Ishikawa (cell line): ENCODE data around the gene SYNE1.

Experiments
- CEBPB ChIP-seq: IDR thresholded peaks from 2 replicates; pipeline ENCODE4 v1.6.1; 2012
- CREB1 ChIP-seq: IDR thresholded peaks from 2 replicates; pipeline ENCODE4 v1.6.1; 2012; ENCODE audit warnings: low read depth
- EGR1 ChIP-seq: IDR thresholded peaks from 2 replicates; pipeline ENCODE4 v1.6.1; 2012
- EP300 ChIP-seq: IDR thresholded peaks from 2 replicates; pipeline ENCODE4 v1.6.1; 2012; ENCODE audit warnings: borderline replicate concordance
- FOXM1 ChIP-seq: IDR thresholded peaks from 2 replicates; pipeline ENCODE4 v1.6.1; 2012; ENCODE audit warnings: low read depth, borderline replicate concordance
- MAX ChIP-seq: IDR thresholded peaks from 2 replicates; pipeline ENCODE4 v1.6.1; 2012
- NFIC ChIP-seq: IDR thresholded peaks from 2 replicates; pipeline ENCODE4 v1.6.1; 2012
- RAD21 ChIP-seq: IDR thresholded peaks from 2 replicates; pipeline ENCODE4 v1.6.1; 2012; ENCODE audit warnings: low read depth
- REST ChIP-seq: IDR thresholded peaks from 2 replicates; pipeline ENCODE4 v1.6.1; 2012; ENCODE audit warnings: low read depth, mild to moderate bottlenecking
- TAF1 ChIP-seq: IDR thresholded peaks from 2 replicates; pipeline ENCODE4 v1.6.1; 2012; ENCODE audit warnings: low read depth, mild to moderate bottlenecking
- TCF12 ChIP-seq: IDR thresholded peaks from 2 replicates; pipeline ENCODE4 v1.6.1; 2012; ENCODE audit warnings: low read depth
- TEAD4 ChIP-seq: IDR thresholded peaks from 2 replicates; pipeline ENCODE4 v1.6.1; 2012
- USF1 ChIP-seq: IDR thresholded peaks from 2 replicates; pipeline ENCODE4 v1.6.1; 2012
- YY1 ChIP-seq: IDR thresholded peaks from 2 replicates; pipeline ENCODE4 v1.6.1; 2012; ENCODE audit warnings: low read depth
- ZBTB7A ChIP-seq: IDR thresholded peaks from 2 replicates; pipeline ENCODE4 v1.6.1; 2012; ENCODE audit warnings: low read depth

The SYNE1 gene

GRCh38 chr6:152135755-152136448, 501.3 kb downstream of the SYNE1 start:
- no peak for TF ChIP-seq ZBTB7A
- no peak for TF ChIP-seq CREB1
- no peak for TF ChIP-seq RAD21
- no peak for TF ChIP-seq EP300
- TF ChIP-seq YY1, result no peak
- TF ChIP-seq CEBPB, result no peak
- TF ChIP-seq USF1, result no peak
- no peak for TF ChIP-seq NFIC
- no peak for TF ChIP-seq TAF1
- TF ChIP-seq FOXM1, result no peak
- no peak for TF ChIP-seq MAX
- TF ChIP-seq TCF12, result no peak
- no peak for TF ChIP-seq EGR1
- TF ChIP-seq REST, result no peak

DNA sequence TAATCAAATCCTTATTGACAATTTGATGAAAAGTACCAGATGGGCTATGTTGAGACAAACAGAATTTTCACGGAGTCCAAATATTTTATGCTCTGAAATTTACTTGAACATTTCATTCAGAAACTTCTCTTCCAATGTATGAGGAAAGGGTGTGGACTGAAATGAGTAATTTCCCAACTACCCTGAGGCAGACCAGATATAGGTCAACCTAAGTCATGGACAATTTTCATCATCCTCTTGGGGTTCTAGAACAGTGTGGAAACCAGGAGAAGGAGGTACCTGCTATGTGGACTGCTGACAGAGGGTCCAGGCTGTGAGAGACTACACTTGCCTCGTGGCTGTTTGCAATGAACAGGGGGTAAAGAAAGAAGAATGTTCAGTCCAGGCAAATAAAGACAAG, 506.7 kb downstream of the SYNE1 start:
- TF ChIP-seq MAX (no peak), EGR1 (no peak), TAF1 (no peak), EP300 (no peak), TEAD4 (no peak), RAD21 (no peak), CEBPB (no peak)

- TF ChIP-seq MAX (no peak), TCF12 (no peak), YY1 (no peak), USF1 (no peak), RAD21 (no peak), FOXM1 (no peak), CREB1 (no peak), NFIC (no peak), REST (no peak)
Observed at GRCh38 chr6:152129691-152130151, 507.4 kb downstream of the SYNE1 start.

DNA sequence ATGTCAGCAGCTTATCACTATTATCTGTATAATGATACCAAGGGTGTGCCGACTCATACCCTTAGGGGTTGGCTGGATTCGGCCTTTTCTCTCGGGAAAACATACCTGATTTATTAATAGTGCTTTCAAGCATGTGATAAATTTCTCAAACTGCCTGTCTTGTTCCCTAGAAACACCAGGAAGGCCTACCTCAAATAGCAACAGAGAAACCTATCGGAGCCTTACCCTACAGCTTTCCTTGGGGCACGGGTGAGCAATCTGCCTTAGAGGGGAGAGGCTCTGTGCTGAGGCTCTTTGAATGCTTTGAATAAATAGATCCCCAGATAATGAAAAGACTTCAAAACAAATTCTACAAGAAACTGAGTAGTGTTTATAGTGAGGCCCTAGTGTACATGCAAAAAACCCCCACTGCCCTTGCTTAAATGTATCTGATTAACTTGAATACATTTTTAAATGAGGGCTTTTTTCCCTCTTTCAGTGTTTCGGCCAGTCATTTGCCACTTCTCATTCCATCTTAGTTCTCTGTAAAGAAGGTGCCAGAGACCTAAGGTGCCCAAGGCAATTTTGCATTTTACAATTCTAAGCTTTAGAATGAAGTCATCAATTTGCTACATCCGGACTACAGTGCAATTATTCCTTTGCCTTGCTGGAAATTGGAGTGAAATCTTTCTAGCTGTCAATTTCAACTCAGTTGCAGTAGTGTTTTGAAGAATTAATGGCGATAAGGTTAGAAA, 509.6 kb downstream of the SYNE1 start:
- TF ChIP-seq MAX (no peak), RAD21 (no peak)

DNA sequence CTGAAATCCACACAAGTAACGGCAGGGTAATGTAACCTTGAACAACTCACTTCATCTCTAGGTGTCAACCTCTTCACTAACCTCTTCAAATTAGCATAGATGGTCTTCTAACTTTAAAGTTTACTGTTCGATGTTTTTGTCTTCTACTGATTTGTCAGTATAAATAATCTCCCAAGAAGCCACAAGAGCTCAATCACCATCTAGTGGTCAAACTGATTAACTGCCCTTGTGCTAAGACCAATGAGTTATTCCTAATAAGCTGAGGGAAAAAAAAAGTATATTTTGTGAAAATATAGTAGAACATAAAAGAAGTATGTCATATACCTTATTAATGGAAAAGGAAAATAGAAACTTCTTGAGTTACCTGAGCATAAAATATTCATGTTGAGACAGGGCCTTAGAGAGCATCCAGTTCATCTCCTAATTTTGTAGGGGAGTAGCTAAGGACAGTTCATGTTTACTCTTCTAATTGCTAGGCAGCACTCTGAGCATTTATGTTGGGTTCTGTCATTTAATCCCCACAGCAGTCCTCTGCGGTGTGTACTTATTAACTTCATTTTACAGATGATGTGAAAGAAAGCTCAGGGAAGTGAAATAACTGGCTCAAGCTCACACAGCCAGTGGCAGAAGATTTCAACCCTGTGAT, 512.6 kb downstream of the SYNE1 start:
- TF ChIP-seq ZBTB7A, result no peak
- TF ChIP-seq RAD21, result peak; percentile 81
